GM12878 (cell line): ENCODE results near the gene GPR62. TPM values are rescaled to one million over a fixed set of nuclear protein-coding genes. Genes with fewer than 3 reads are reported as not detected.

Source experiments
- ATAC-seq: fragments of 200-7000 bp; cut with Tn5 transposase; 3 replicates; pipeline ENCODE4 v1.9.1; 2020; ENCODE audit warnings: mild to moderate bottlenecking, moderate library complexity
- BruUV-seq: library from RNA; stranded (reverse); fragments of 400-500 nt; replicated peaks from 2 replicates; lab custom pipeline; 2021; lab: Mats Ljungman, UMichigan
- CTCF ChIA-PET: fragments of 300-600 bp; sonication (Branson Sonifier 250); formaldehyde crosslinking; extraction: SDS; loops from one replicate; lab custom pipeline; 2021; ENCODE audit warnings: inconsistent platforms; lab: Yijun Ruan, JAX
- POLR2A ChIA-PET: fragments of 350-600 bp; formaldehyde crosslinking; extraction: SDS; loops from one replicate; lab custom pipeline; 2021; ENCODE audit warnings: inconsistent platforms; lab: Charles Lee
- RAD21 ChIA-PET: fragments of 300-600 bp; sonication (Branson Sonifier 250); formaldehyde crosslinking; loops from one replicate; lab custom pipeline; 2023; ENCODE audit warnings: antibody characterized with exemption; ENCODE audit not compliant: unreplicated experiment; lab: Charles Lee
- SMC1A ChIA-PET: fragments of 300-600 bp; sonication (Branson Sonifier 250); formaldehyde crosslinking; loops from one replicate; lab custom pipeline; 2023; ENCODE audit not compliant: unreplicated experiment, uncharacterized antibody; lab: Charles Lee
- DNase-seq: peaks from one replicate; pipeline ENCODE4 v3.0.0-alpha.2; 2011; ENCODE audit warnings: low read depth, low spot score
- FAIRE-seq: peaks from 3 replicates; lab custom pipeline; 2011; peaks lifted over from hg19 to GRCh38; lab: Jason Lieb, UNC
- H2AFZ ChIP-seq: 2 replicates; pipeline ENCODE4 v1.6.0; 2011; ENCODE audit warnings: low read depth, low read length, control low read depth; ENCODE audit not compliant: control insufficient read depth
- H3K27ac ChIP-seq: 2 replicates; pipeline ENCODE4 v1.5.1; 2011; ENCODE audit warnings: control low read depth; ENCODE audit not compliant: control insufficient read depth, insufficient read depth
- H3K27me3 ChIP-seq, 2 experiments: replicated peaks in 1 of 2; 2 replicates each; pipeline versions ENCODE4 v1.6.0 to v1.6.1; 2011; ENCODE audit warnings: low read length in 1 of 2; ENCODE audit not compliant: control insufficient read depth in 2 of 2, insufficient read depth in 2 of 2
- H3K36me3 ChIP-seq, 2 experiments: 2 replicates each; pipeline ENCODE4 v1.5.1; 2011; ENCODE audit warnings: low read length in 1 of 2; ENCODE audit not compliant: control insufficient read depth in 2 of 2, insufficient read depth in 2 of 2
- H3K4me1 ChIP-seq: 2 replicates; pipeline ENCODE4 v1.6.1; 2011; ENCODE audit warnings: mild to moderate bottlenecking, low read length, moderate library complexity, mixed read lengths; ENCODE audit not compliant: control insufficient read depth, insufficient read depth
- H3K4me2 ChIP-seq: 2 replicates; pipeline ENCODE4 v1.6.0; 2011; ENCODE audit warnings: control low read depth; ENCODE audit not compliant: control insufficient read depth, insufficient read depth
- H3K4me3 ChIP-seq: fragments of 200-600 bp; sonication (generic); 2 replicates; pipeline ENCODE4 v1.5.1; 2016
- H3K79me2 ChIP-seq: 2 replicates; pipeline ENCODE4 v1.6.0; 2011; ENCODE audit warnings: low read length; ENCODE audit not compliant: control insufficient read depth, insufficient read depth
- H3K9ac ChIP-seq: 2 replicates; pipeline ENCODE4 v1.8.0; 2011; ENCODE audit warnings: low read length, control low read depth, mixed read lengths; ENCODE audit not compliant: control insufficient read depth, insufficient read depth
- H3K9me3 ChIP-seq: replicated peaks from 3 replicates; pipeline ENCODE4 v1.5.1; 2011; ENCODE audit warnings: mild to moderate bottlenecking, low read length; ENCODE audit not compliant: control insufficient read depth, insufficient read depth
- H4K20me1 ChIP-seq: 2 replicates; pipeline ENCODE4 v1.6.0; 2011; ENCODE audit not compliant: control insufficient read depth, insufficient read depth
- CREB1 ChIP-seq: IDR thresholded peaks from 2 replicates; pipeline ENCODE4 v1.6.1; 2012; ENCODE audit warnings: low read depth, mild to moderate bottlenecking, inconsistent platforms
- JUNB ChIP-seq: IDR thresholded peaks from 2 replicates; pipeline ENCODE4 v1.6.1; 2016; ENCODE audit warnings: antibody characterized with exemption, mild to moderate bottlenecking
- KLF5 ChIP-seq: fragments of 450-650 bp; IDR thresholded peaks from 2 replicates; pipeline ENCODE4 v1.6.1; 2014; ENCODE audit warnings: mild to moderate bottlenecking; ENCODE audit not compliant: partially characterized antibody
- RAD21 ChIP-seq: IDR thresholded peaks from 2 replicates; pipeline ENCODE4 v1.6.1; 2011; ENCODE audit warnings: mild to moderate bottlenecking, low read depth, low read length, moderate library complexity; ENCODE audit not compliant: insufficient read depth
- RAD51 ChIP-seq: fragments of 450-650 bp; IDR thresholded peaks from 2 replicates; pipeline ENCODE4 v1.6.1; 2016; ENCODE audit warnings: moderate library complexity, mild to moderate bottlenecking, inconsistent platforms
- SP1 ChIP-seq: IDR thresholded peaks from one replicate; pipeline ENCODE4 v1.6.1; 2011; ENCODE audit warnings: low read depth, low read length
- TBL1XR1 ChIP-seq: IDR thresholded peaks from 2 replicates; pipeline ENCODE4 v1.6.1; 2012; ENCODE audit warnings: low read depth, low read length, improper control_type of control experiment
- ZNF207 ChIP-seq: fragments of 450-650 bp; IDR thresholded peaks from 2 replicates; pipeline ENCODE4 v1.6.1; 2014; ENCODE audit warnings: antibody characterized with exemption, mild to moderate bottlenecking, borderline replicate concordance
- ZNF687 ChIP-seq: fragments of 450-650 bp; IDR thresholded peaks from 2 replicates; pipeline ENCODE4 v1.6.1; 2017; ENCODE audit warnings: mild to moderate bottlenecking, moderate library complexity
- WGBS: methylation state at CpG from one replicate; pipeline ENCODE4 v1.1.6; 2016; ENCODE audit warnings: low lambda C conversion rate; ENCODE audit not compliant: insufficient replicate concordance, insufficient coverage; ENCODE audit errors: missing lambda C conversion rate; 5-methylcytosine and 5-hydroxymethylcytosine counted together
- in situ Hi-C: fragments of 300-500 bp; cut with MboI; formaldehyde crosslinking; loops from 9 replicates; pipeline ENCODE4 v1.14.3; 2018; ENCODE audit warnings: mixed read lengths
- intact Hi-C: fragments of 100-400 bp; cut with micrococcal nuclease; formaldehyde crosslinking; loops from one replicate; pipeline ENCODE4 v1.14.2; 2022; ENCODE audit not compliant: unreplicated experiment
- polyA plus RNA-seq, 11 experiments: library from polyadenylated mRNA; depleted of rRNA in 4 of 11; unstranded in 6 of 11; stranded (reverse) in 5 of 11; fragments of >200 nt; fragmentation: Nextera tagmentation in 4 of 11; fragmentation: Illumina TruSeq in 1 of 11; extraction: Ambion mirVana in 4 of 11; extraction: Trizol in 1 of 11; gene quantifications; 1 replicate in 1 of 11; 2 replicates in 10 of 11; pipeline versions ENCODE4 v1.2.1 to v1.2.3, GENCODE V29; 2011 to 2016; ENCODE audit warnings: inconsistent platforms in 2 of 11, missing spikeins in 2 of 11, low read depth in 1 of 11
- total RNA-seq, 4 experiments: library from RNA; depleted of rRNA in 3 of 4; stranded (reverse); fragments of >200 nt in 3 of 4; fragmentation: Illumina TruSeq in 1 of 4; extraction: Trizol in 1 of 4; gene quantifications; 2 replicates each; pipeline versions ENCODE4 v1.2.1 to v1.2.3, GENCODE V29; 2013 to 2021

GPR62 gene
- total and polyA plus RNA-seq, 10 of the 15 experiments (the other 5 are each of a cell fraction or from before 2014, with no cell fraction given) = not detected

- no peak for FAIRE-seq
- CTCF ChIA-PET = no interaction called here
- H3K9me3 ChIP-seq = no peaks in the 10 kb centered on the region
- in situ Hi-C loops (no loop called here), intact Hi-C loops (no loop called here)
- H3K36me3 ChIP-seq = no peaks in the 10 kb centered on the region
- H3K9ac ChIP-seq = no peak overlapping the region
- H3K4me1 ChIP-seq = no peaks in the 10 kb centered on the region
- no peak overlapping the region for H3K4me3 ChIP-seq
- no peaks in the 10 kb centered on the region for H3K79me2 ChIP-seq
- no TSS peak for BruUV-seq
- no peak for ATAC-seq
- no peaks in the 10 kb centered on the region for H4K20me1 ChIP-seq
- WGBS = 80% methylated on average over 15 of the region's 15 CpGs
- no peak overlapping the region for H3K4me2 ChIP-seq
- RAD21 ChIA-PET = no interaction called here
- H2AFZ ChIP-seq = no peak overlapping the region
- POLR2A ChIA-PET = no interaction called here
- DNase-seq = no peak
- H3K27ac ChIP-seq = no peak overlapping the region
- H3K27me3 ChIP-seq = peaks cover 0 to 8% of the 10 kb centered on the region in 2 experiments; a peak in 3 of 4 replicates
- no peak for TF ChIP-seq JUNB
- TF ChIP-seq RAD51 = no peak
- no peak for TF ChIP-seq KLF5
- SMC1A ChIA-PET = no interaction called here
Measured at GRCh38 chr3:51957520-51958205, 2.5 kb downstream of the GPR62 start.

- no peak for ATAC-seq
- ChIA-PET POLR2A (interaction anchor here (0.6 kb wide), 2 partner anchors 23 to 56 kb away, joined by 4 to 7 read pairs; no protein-coding TSS in a partner anchor), SMC1A (no interaction called here), CTCF (no interaction called here), RAD21 (no interaction called here)
- Histone ChIP-seq H3K36me3 (no peaks in the 10 kb centered on the region), H3K79me2 (no peaks in the 10 kb centered on the region), H3K4me3 (no peak overlapping the region), H3K27me3 (peaks cover 0 to 5% of the 10 kb centered on the region in 2 experiments; a peak in 3 of 4 replicates), H3K9me3 (no peaks in the 10 kb centered on the region), H3K4me2 (no peak overlapping the region), H2AFZ (no peak overlapping the region), H4K20me1 (no peaks in the 10 kb centered on the region), H3K27ac (no peak overlapping the region), H3K9ac (no peak overlapping the region), H3K4me1 (no peaks in the 10 kb centered on the region)
- intact Hi-C loops = no loop called here
- in situ Hi-C loops = no loop called here
- WGBS = 73% methylated on average over 18 of the region's 20 CpGs
- FAIRE-seq = no peak
- DNase-seq = no peak
- BruUV-seq = no TSS peak
- no peak for TF ChIP-seq ZNF207
- no peak for TF ChIP-seq SP1
- no peak for TF ChIP-seq ZNF687
- no peak for TF ChIP-seq RAD21
- no peak for TF ChIP-seq TBL1XR1
- no peak for TF ChIP-seq CREB1
Measured at GRCh38 chr3:51958603-51959521, 3.7 kb downstream of the GPR62 start.
